ENCODE data around the gene CLGN. TPM values are rescaled to one million over a fixed set of nuclear protein-coding genes. Genes with fewer than 3 reads are reported as not detected.

The CLGN gene
- total RNA-seq, 2 donors from 2014 or later = 55.7 to 58.2 TPM

- no peak for DNase-seq
- intact Hi-C loops (cut with DNase I) = no loop called here
- no peak for ATAC-seq
These were observed 77.6 kb downstream of the CLGN start for GRCh38 chr4:140349816-140350215.

DNA sequence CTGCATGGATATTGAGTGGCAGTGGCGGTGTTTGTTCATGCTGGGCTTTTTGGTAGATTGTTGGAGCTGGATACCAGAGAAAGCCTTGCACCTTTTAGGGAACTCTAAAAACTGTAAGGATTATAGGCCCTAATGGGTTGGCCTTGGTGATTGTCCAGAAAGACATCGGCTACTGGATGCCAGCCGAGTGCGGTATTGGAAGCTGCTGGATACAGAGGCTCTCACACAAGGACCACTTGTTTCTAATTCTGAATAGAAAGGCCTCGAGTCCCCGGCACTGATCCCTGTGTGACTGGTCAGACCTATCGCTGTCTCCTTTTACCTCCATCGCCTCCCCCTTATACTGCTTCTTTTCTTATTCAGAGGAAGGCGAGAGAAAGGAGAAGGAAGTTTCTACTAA is 81.3 kb downstream of the CLGN start:
- no peak for ATAC-seq
- no peak for DNase-seq
- intact Hi-C loops (cut with DNase I) = no loop called here

DNA sequence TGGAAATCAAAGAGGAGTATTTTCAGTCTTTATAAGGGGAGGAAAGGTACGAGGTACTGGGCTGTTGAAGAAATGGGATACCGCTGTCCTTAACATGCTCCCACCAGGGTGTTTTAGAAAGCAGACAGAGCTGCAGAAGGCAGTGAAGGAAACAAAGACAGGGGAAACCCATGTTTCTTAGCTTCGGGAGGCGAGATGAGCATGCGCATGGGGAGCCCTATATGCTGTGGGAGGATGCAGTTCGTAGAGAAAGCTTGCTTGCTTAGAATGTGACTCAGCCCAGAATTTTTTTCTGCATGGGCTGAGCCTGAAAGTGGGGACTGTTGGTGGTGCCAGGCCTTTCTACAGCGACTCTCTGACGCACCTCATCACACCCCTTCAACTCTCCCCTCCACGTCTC is 82.8 kb downstream of the CLGN start:
- intact Hi-C loops (cut with DNase I) = no loop called here
- DNase-seq = no peak
- ATAC-seq = no peak

GRCh38 chr4:140344101-140344500 is 83.3 kb downstream of the CLGN start:
- intact Hi-C loops (cut with DNase I) = no loop called here
- DNase-seq = no peak
- ATAC-seq = peak in 1 of 2 donors; percentile 30

- intact Hi-C loops (cut with DNase I) = no loop called here
- DNase-seq = peak; percentile 28
- no peak for ATAC-seq
These were observed 84.1 kb downstream of the CLGN start for GRCh38 chr4:140343303-140343702.

- no peak for ATAC-seq
- intact Hi-C loops (cut with DNase I) = no loop called here
These were observed 84.8 kb downstream of the CLGN start for GRCh38 chr4:140342620-140343019.

More at GRCh38 chr4:140342620-140343019, 84.8 kb downstream of the CLGN start:
- DNase-seq = no peak

Other genes with a start within 250 kb of the CLGN start
- 10 to 100 TPM; 66.0 to 69.2 TPM for gene SCOC, start 54.0 kb downstream of the CLGN start, total RNA-seq
- gene MGAT4D, start 70.6 kb upstream of the CLGN start, total RNA-seq = not detected
- 10 to 100 TPM; 16.3 to 18.6 TPM for gene ELMOD2, start 96.5 kb upstream of the CLGN start, total RNA-seq
- gene UCP1, start 141.3 kb upstream of the CLGN start, total RNA-seq = 1 to 10 TPM; 1.1 to 4.1 TPM